ENCODE measurements around the gene GTPBP4. TPM values are rescaled to one million over a fixed set of nuclear protein-coding genes. Genes with fewer than 3 reads are reported as not detected.

Gene GTPBP4
- total RNA-seq, 1 donor from 2014 or later: 66.5 TPM

GRCh38 chr10:947881-948280 is 40.4 kb upstream of the GTPBP4 start:
- TF ChIP-seq CTCF (conservative IDR thresholded peaks at IDR 0.05; ENCODE audit: low read depth, low read length): no peak
- no peak overlapping the region for H3K4me3 ChIP-seq (ENCODE audit: low read depth, low read length)
- no peak for DNase-seq (ENCODE audit: low read depth)

DNA sequence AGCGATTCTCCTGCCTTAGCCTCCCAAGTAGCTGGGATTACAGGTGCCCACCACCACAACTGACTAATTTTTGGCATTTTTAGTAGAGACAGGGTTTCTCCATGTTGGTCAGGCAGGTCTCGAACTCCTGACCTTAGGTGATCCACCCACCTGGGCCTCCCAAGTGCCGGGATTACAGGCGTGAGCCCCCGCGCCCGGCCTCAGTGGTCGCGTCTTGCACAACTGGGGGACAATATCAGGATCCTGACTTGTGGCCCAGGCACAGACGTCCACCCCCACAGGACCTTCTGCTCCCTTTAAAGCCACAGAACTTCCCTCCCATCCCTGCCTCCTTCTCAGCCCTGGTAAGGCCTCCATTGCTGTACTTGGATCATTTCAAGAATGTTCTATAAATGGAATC is 39.9 kb upstream of the GTPBP4 start:
- no peak overlapping the region for H3K4me3 ChIP-seq (ENCODE audit: low read depth, low read length)
- TF ChIP-seq CTCF (conservative IDR thresholded peaks at IDR 0.05; ENCODE audit: low read depth, low read length): no peak
- DNase-seq (ENCODE audit: low read depth): no peak

DNA sequence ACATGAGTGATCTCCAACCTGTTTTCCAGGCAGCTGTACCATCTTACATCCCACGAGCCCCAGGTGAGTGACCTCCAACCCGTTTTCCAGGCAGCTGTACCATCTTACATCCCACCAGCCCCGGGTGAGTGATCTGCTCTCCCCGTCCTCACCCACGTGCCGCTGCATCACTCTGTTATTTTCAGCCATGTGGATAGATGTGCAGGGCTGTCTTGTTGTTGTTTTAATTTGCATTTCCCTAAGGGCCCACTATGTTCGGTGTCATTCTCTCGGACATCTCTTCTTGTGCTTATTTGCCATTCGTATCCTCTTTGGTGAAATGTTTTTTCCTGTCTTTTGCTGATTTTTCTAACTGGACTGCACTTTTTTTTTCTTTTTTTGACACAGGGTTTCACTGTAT is 38.8 kb upstream of the GTPBP4 start:
- H3K4me3 ChIP-seq (ENCODE audit: low read depth, low read length): no peak overlapping the region
- TF ChIP-seq CTCF (conservative IDR thresholded peaks at IDR 0.05; ENCODE audit: low read depth, low read length): no peak
- DNase-seq (ENCODE audit: low read depth): no peak

DNA sequence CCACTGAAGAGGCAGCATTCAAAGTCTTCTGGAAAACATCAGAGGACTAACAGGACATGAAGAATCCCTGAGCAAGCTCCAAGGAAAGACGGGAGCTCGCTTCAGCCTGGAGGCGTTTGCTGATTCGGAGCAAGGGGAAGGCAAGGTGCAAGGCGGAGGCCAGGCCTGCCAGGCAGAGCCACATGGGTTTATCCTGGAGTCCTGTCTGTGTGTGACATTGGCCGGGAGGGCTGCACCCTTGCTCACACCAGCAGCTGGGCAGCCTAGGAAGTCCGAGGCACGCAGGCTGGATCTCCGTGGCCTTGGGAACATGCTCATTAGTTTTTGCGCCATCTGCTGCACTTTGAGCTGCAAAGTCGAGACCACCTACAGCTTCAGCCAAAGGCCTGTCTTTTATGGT is 34.4 kb upstream of the GTPBP4 start:
- no peak for DNase-seq (ENCODE audit: low read depth)
- no peak overlapping the region for H3K4me3 ChIP-seq (ENCODE audit: low read depth, low read length)
- TF ChIP-seq CTCF (conservative IDR thresholded peaks at IDR 0.05; ENCODE audit: low read depth, low read length): no peak

- no peak overlapping the region for H3K4me3 ChIP-seq (ENCODE audit: low read depth, low read length)
- TF ChIP-seq CTCF (conservative IDR thresholded peaks at IDR 0.05; ENCODE audit: low read depth, low read length): no peak
- DNase-seq (ENCODE audit: low read depth): no peak
Measured at GRCh38 chr10:954396-954795, 33.8 kb upstream of the GTPBP4 start.

DNA sequence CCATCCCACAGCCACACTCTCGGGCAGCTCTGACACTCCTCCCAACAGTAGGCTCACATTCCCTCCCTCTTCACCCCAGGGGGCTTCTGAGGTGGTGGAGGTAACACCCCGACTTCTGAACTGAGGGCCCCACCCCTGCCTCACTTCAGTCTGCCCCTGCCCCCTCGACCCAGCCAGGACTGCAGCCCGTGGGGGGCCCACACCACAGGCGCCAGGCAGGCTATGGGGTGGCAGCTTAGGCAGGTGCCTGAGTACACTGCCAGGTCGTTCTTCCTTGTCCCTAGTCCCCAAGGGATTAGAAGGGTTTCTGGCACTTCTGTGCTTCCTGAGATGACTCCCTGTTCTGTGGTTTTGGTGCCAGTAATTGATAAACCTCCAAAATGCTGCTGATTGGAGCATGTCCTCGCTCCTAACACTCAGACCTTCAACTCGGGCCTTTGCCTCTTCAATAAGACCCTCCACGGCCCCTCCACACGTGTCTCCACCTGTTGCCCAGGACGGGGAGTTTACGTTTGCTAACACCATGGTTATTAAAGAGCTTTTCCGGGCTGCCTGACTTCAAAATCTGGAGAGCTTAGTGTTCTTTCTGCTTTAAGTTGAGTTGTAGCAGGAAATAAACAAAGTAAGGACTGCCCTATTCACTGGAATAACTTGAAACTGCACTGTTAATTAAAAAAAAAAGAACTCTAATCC is 33.0 kb upstream of the GTPBP4 start:
- H3K4me3 ChIP-seq (ENCODE audit: low read depth, low read length): no peak overlapping the region
- no peak for DNase-seq (ENCODE audit: low read depth)
- TF ChIP-seq CTCF (conservative IDR thresholded peaks at IDR 0.05; ENCODE audit: low read depth, low read length): no peak

- no peak overlapping the region for H3K4me3 ChIP-seq (ENCODE audit: low read depth, low read length)
- DNase-seq (ENCODE audit: low read depth): no peak
- no peak for TF ChIP-seq CTCF (conservative IDR thresholded peaks at IDR 0.05; ENCODE audit: low read depth, low read length)
Measured at GRCh38 chr10:955820-956217, 32.4 kb upstream of the GTPBP4 start.
